Urothelium cell line (cell line): ENCODE data around the gene HS2ST1.
"Not testable (repeated sequence)": the region's sequence is repeated elsewhere in the genome, so short reads cannot be mapped to it uniquely, and the experiment has no call there.

Source experiments
- DNase-seq: peaks from one replicate; pipeline ENCODE4 v3.0.0; 2011; ENCODE audit warnings: low spot score, mixed read lengths
- FAIRE-seq: peaks from 2 replicates; lab custom pipeline; 2011; peaks lifted over from hg19 to GRCh38; lab: Jason Lieb, UNC

HS2ST1 gene

DNA sequence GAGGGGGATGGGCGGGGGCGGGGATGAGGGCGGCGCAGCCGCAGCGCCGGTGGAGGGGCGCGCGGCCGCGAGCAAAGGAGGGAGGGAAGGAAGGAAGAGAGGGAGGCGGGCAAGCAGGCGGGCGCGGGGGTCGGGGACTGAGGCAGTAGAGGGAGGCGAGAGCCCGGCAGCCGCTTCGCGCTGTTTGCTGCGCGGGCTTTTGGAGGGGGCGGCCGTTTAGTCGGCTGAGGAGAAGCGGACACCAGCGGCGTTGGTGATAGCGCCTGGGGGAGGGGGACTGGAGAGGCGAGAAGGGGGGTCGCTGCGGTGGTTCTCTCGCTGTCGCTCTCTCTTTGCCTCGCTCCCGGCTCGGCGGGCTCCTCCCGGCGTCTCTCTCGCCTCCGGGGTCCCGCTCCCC is at the start of gene HS2ST1:
Gene HS2ST1 (plus strand): TSS at position 35 of the 397 bp plus-strand sequence.
- DNase-seq = no peak
- FAIRE-seq = no peak

GRCh38 chr1:86865973-86866637 is 48.3 kb upstream of the HS2ST1 start:
- DNase-seq = no peak
- no peak for FAIRE-seq

DNA sequence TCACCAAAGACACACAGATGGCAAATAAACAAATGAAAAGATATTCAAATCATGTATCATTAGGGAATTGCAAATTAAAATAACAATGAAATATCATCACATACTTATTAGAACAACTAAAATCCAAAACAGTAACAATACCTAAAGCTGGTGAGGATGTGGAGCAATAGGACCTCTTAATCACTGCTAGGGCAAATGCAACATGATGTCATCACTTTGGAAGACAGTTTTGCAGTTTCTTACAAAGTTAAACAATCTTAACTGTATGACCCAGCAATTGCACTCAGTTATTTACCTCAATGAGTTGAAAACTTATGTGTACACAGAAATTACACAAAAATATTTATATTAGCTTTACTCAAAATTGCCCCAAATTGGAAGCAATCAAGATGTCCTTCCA is 47.8 kb upstream of the HS2ST1 start:
- no peak for FAIRE-seq
- no peak for DNase-seq

DNA sequence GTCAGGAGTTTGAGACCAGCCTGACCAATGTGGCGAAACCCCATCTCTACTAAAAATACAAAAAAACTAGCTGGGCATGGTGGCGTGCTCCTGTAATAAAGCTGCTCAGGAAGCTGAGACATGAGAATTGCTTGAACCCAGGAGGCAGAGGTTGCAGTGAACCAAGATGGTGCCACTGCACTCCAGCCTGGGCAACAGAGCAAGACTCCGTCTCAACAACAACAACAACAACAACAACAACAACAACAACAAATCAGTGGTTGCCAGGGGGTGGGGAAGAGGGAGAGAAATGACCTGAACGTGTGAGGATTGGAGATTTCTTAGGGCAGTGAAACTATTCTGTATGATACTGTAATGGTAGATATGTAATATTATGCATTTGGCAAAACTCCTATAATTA is 47.2 kb upstream of the HS2ST1 start:
- FAIRE-seq, DNase-seq: not testable (repeated sequence)

GRCh38 chr1:86868477-86868876 is 46.0 kb upstream of the HS2ST1 start:
- FAIRE-seq (no peak), DNase-seq (no peak)

- FAIRE-seq = no peak
- no peak for DNase-seq
Measured at GRCh38 chr1:86871001-86871400, 43.4 kb upstream of the HS2ST1 start.

DNA sequence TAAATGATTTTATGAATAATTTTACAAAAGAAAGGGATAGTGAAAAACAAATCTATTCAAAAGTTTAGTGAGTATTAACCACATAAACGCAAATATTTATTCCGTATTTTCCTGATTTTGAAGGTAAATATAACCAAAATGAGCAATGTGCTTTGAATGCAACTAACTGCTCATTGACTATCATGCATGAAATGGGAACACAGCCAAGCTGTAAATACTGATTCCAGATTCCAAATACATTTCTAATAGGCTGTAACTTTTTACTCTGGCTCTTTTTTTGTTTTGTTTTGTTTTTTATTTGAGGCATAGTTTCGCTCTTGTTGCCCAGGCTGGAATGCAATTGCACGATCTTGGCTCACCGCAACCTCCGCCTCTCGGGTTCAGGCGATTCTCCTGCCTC is 42.3 kb upstream of the HS2ST1 start:
- DNase-seq (no peak), FAIRE-seq (no peak)

DNA sequence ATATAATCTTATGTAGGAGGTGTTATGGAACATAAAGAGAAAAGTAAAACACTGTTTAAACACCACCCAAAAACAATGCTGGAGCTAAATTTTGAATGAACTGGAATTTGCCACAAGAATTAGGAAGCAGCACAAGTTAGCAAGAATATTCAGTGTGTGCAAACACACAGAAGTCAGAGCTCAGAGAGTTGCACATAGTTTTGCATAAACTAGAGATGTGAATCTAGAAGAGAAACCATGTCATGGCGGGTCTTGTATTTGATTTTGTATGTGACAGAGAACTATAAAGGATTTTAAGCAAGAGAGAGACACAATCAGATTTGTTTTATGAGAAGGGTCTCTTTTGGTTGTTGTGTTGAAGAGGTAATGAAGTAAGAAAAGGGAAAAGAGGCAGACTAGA is 38.7 kb upstream of the HS2ST1 start:
- no peak for DNase-seq
- no peak for FAIRE-seq

DNA sequence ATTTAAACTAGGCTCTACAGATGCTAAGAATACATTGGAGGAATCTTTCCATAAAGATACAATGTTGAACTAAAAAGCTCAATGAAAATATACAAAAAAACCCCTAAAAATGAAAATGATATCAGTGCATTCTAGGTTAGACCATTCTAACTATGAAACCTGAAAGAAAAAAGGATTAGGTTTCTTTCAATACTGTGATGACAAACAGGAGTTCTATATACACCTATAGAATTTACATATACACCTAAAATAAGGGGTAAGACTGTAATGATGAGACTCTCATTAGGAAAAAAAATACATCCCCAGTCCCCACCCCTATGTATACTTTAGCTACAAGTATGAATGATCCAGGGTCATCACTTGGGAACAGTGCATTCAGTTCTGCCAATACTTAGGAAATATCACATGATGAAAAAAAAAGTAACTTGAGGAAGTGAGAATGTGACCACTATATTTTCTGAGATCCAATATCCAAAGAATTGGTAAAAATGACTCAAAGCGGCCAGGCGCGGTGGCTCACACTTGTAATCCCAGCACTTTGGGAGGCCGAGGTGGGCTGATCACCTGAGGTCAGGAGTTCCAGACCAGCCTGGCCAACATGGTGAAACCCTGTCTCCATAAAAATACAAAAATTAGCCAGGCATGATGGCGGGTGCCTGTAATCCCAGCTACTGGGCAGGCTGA is 26.8 kb upstream of the HS2ST1 start:
- DNase-seq = no peak
- FAIRE-seq = no peak

- DNase-seq = no peak
- no peak for FAIRE-seq
Measured at GRCh38 chr1:86888327-86888726, 26.1 kb upstream of the HS2ST1 start.

DNA sequence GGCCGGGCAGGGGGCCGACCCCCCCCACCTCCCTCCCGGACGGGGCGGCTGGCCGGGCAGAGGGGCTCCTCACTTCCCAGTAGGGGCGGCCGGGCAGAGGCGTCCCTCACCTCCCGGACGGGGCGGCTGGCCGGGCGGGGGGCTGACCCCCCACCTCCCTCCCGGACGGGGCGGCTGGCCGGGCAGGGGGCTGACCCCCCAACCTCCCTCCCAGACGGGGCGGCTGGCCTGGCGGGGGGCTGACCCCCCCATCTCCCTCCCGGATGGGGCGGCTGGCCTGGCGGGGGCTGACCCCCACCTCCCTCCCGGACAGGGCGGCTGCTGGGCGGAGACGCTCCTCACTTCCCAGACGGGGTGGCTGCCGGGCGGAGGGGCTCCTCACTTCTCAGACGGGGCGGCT is 15.0 kb upstream of the HS2ST1 start:
- FAIRE-seq, DNase-seq: not testable (repeated sequence)

- FAIRE-seq = no peak
- no peak for DNase-seq
Measured at GRCh38 chr1:86905875-86906274, 8.6 kb upstream of the HS2ST1 start.

GRCh38 chr1:86906419-86906818 is 8.0 kb upstream of the HS2ST1 start:
- FAIRE-seq = no peak
- DNase-seq = no peak

DNA sequence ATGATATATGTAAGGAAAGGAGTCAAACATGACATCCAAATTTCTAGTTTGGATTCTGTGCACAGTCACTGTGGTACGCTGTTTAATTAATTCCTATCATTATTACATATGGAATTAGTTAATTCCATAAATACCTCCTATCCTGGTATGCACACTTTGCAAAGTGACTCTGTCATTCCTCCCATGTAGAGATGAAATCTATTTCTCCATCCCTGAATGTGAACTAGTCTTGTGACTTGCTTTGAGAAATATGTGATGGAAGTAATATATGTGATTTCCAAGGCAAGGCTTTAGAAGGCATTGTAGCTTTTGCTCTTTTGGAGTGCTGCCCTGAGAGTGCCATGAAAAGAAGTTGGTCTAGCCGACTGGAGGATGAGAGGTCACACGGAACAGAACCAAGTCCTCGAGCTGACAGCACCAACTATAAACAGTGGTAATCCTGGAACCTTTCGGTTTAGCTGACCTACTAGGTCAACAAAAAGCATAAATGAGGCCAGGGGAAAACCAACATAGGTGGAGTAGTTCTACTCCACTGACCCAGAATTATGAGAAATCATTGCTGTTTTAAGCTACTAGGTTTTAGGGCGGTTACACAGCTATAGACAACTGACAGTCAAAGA is 2.0 kb upstream of the HS2ST1 start:
- FAIRE-seq (no peak), DNase-seq (no peak)

DNA sequence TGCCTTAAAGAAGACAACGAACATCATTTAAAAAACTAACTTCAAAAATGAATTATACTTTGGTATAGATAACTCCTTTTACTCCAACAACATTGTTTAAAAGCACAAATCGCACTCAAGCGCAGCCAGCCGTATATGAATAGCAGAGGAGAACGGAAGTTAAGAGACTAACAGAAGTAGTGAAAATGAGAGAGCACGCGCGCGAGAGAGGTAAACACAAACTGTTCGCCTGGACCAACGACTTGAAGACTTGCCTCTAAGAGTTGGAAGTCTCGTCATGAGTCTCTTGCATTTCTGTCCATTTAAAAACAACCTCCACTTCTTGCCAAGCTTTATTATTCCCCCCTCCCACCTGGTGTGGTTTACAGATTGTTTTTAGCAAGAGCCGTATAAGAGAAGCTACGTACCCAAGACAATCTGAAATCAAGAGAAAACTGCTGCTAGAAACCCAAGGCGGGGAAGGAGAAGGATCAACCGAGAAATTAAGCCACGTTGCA is 988 bp upstream of the HS2ST1 start:
- FAIRE-seq (no peak), DNase-seq (peak; percentile 9)

- peak; percentile 30 for FAIRE-seq
- DNase-seq = peak; percentile 97
Measured at GRCh38 chr1:86913896-86914600, 387 bp upstream of the HS2ST1 start, which contains the start of gene SELENOF. Gene SELENOF, minus strand, starts transcription at chr1:86914126. Its CDS starts 15 bp downstream, at chr1:86914111.

DNA sequence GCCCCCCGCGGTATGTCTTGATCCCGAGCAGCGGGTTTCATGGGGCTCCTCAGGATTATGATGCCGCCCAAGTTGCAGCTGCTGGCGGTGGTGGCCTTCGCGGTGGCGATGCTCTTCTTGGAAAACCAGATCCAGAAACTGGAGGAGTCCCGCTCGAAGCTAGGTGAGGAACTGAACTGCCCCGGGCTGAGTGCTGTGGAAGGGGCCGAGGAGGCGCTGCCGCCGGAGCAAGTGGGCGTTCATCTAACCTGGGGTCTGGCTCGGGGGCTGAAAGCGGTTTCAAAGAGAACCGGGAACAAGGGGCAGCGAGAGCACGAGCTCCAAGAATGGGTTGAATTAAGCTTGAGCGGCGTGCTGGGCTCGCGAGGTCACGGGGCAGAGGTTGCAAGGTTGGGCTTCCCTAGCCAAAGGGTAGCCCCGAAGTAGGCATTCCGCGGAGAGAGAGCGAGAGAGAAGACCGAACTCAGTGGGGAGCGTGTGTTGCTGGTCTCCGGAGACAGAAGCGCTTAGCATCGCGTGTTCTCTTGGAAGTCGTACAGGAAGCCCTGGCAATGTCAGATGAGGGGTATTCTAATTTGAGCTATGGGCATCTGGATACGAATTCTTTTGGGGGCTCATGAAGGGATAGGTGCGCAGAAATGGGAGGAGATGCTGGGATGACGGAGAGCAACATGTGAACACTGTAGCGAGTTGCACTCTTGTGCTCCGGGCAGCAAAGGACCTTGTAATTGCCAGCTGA is 732 bp downstream of the HS2ST1 start:
- FAIRE-seq (no peak), DNase-seq (peak; percentile 34)

DNA sequence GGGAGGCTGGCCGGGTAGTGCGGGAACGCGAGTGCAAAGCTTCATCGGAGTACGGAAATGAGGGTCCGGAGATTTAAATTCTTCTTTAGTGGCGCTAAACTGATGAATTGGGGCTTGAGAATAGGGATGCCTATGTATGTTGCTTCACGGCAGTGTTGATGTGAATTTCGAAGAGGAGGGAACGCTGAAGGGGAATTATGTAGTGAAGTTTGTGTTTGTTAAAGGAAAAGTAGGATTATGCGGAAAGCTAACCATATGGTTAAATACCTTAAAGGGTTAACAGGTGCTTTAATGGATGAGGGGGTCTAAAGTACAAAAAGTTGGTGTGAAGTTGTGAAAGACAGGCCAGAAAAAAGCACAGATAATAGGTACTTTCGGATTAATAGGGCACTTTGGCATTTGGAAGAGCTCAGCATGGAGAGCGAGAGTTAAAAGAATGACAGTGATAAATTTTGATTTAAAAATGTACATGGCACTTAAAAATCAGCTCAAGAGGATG is 1.4 kb downstream of the HS2ST1 start:
- DNase-seq (no peak), FAIRE-seq (no peak)

DNA sequence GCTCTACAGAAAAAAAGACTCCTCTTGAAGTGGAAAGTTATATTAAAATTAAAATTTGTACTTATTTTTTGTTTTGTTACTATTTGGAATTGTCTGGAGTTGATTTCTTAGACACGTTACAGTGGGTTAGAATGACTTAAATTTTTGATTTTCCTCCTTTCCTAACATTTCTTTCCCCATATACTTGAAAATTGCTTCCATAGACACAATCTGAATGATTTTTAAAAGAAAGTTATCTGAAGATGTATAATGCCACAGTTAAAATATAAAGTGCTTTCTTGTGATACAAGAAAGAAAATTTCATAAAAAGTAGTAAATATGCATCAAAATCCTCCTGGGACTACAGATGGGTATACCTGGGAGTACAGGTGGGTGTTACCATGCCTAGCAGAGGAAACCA is 2.3 kb downstream of the HS2ST1 start:
- FAIRE-seq (no peak), DNase-seq (no peak)

DNA sequence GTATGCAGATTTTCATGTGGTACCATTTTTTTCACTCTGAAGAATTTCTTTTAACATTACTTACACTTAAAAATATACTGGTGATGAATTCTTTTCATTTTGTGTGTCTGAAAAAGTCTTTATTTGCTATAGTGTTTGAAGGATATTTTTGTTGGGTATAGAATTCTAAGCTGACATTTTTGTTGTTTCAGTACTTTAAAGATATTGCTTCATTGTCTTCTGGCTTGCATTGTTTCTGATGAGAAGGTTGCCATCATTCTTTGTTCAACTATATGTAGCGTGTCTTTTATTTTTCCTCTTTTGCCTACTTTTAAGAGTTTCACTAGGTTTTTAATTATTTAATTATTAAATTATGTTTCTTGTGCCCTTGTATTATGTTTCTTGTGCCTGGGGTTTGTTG is 8.0 kb downstream of the HS2ST1 start:
- DNase-seq (no peak), FAIRE-seq (no peak)
